Ramos (cell line): ENCODE data around the gene AGBL4.

Experiments
- in situ Hi-C: fragments of 300-500 bp; cut with MboI; formaldehyde crosslinking; loops from one replicate; pipeline ENCODE4 v1.14.3; 2022; ENCODE audit warnings: low sequenced_read_pairs; ENCODE audit not compliant: unreplicated experiment

AGBL4 gene

GRCh38 chr1:48923116-48923515 is 1100.6 kb downstream of the AGBL4 start:
- in situ Hi-C loops: no loop called here

GRCh38 chr1:48920851-48921250 is 1102.9 kb downstream of the AGBL4 start:
- in situ Hi-C loops: no loop called here

- in situ Hi-C loops: no loop called here
Measured at GRCh38 chr1:48917901-48918603, 1105.7 kb downstream of the AGBL4 start.

DNA sequence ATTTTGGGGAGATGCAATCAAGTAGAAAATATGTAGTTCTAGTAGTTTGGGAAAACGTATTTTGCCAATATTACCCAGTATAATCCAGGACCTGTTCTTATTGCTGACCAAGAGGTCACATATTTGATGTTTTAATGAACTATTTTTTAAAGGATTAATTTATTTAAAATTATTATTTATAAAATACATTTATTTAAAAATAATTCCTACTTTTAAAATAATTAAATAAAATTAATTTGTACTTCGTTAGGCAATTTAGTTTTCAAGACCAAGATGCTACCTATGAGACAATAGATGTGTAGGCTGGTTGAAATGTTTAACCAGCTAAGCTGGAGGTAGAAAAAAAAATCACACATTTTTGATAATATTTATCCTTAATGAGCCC is 1106.7 kb downstream of the AGBL4 start:
- in situ Hi-C loops: no loop called here

GRCh38 chr1:48916130-48917069 is 1107.4 kb downstream of the AGBL4 start:
- in situ Hi-C loops: no loop called here

GRCh38 chr1:48908606-48909005 is 1115.1 kb downstream of the AGBL4 start:
- in situ Hi-C loops: no loop called here

GRCh38 chr1:48906729-48907128 is 1117.0 kb downstream of the AGBL4 start:
- in situ Hi-C loops: no loop called here

DNA sequence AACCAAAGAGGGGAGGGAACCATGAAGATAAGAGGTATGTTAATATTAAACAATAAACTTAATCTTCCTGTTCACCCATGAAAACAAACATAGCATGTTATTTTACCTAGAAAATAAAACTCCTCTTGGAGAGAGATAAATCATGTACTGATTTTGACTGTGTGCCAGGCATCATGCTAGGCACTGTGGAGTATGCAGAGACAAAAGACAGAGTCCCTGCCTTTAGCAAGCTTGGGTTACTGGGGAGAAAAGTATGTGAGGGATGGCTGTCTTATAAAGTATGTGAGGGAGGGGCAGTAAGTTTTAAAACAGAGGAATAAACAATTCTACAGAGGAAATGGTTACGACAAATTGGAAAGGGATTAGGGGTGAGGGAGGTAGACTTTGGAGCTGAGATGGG is 1117.6 kb downstream of the AGBL4 start:
- in situ Hi-C loops: no loop called here

GRCh38 chr1:48903291-48903690 is 1120.5 kb downstream of the AGBL4 start:
- in situ Hi-C loops: no loop called here

DNA sequence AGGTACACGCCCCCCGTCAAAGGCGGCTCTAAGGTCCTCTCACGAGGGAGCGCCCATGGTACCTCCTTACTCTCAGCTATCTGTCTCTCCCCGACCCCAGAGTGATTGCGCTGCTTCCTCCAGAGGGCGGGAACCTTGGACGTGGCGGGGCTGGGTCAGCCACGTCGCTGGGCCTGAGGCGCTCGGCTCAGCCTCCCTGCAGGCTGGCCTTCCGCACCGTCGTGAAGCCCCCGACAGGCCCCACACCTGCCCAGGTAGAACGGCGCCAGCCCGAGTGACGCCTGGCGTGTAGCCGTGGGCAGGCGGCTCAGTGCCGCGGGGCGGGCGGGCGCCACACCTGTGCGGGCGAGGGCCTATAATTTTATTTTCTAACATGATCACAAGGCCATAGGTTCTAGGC is 1124.9 kb downstream of the AGBL4 start:
- in situ Hi-C loops: no loop called here

DNA sequence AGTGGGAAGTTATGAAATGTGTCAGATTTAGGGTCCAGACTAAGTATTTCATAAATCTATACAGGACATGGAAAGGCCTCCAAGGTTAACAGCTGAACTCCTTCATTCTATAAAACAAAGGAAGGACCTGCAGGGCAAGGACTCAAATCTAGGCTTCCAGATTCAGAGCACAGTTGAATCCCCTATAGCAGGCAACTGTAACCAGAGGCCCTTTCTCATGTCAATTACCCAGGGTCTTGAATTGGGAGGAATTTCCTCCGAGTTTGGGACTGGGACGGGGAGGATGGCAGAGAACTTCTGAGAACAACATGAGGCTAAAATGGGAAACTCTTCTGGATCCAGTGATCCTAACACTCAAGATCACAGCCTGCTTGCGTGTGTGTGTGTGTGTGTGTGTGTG is 1134.1 kb downstream of the AGBL4 start:
- in situ Hi-C loops: no loop called here

DNA sequence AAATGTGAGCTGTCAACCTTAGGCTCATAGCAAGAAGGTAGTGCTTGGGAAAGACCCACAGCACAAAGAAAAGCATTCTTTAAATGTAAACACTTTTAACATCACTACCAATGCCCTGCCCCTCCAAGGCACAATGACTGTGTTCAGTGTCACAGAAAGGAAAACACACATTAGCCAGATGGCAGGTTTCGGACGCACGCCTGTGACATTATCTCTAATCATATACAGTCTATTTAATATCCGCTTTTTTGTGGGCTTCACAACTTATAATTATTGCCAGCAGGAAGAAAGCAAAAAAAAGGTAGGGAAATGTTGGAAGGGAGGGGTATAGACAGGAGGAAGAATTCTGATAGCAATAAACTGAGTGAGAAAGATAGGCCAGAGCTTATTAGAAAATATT is 1134.7 kb downstream of the AGBL4 start:
- in situ Hi-C loops: no loop called here

DNA sequence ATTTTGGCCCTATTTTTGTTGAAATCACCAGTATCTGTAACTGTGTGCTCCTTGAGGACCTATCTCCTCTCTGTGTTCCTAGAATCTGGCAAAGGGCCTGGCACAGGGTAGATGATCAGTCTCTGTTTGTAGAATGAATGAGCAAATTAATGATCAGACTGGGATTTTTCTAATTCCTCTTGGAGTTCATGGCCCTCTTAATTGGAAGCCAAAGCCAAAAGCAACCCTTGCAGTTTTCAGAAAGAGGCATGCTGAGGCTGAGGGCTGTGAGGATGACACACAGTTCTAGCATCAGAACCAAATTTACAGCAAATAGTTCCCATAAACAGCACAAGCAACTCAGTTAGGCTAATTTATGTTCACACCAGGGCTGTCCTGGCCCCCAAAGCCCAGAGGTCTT is 1136.0 kb downstream of the AGBL4 start:
- in situ Hi-C loops: no loop called here

GRCh38 chr1:48882020-48882419 is 1141.7 kb downstream of the AGBL4 start:
- in situ Hi-C loops: no loop called here

DNA sequence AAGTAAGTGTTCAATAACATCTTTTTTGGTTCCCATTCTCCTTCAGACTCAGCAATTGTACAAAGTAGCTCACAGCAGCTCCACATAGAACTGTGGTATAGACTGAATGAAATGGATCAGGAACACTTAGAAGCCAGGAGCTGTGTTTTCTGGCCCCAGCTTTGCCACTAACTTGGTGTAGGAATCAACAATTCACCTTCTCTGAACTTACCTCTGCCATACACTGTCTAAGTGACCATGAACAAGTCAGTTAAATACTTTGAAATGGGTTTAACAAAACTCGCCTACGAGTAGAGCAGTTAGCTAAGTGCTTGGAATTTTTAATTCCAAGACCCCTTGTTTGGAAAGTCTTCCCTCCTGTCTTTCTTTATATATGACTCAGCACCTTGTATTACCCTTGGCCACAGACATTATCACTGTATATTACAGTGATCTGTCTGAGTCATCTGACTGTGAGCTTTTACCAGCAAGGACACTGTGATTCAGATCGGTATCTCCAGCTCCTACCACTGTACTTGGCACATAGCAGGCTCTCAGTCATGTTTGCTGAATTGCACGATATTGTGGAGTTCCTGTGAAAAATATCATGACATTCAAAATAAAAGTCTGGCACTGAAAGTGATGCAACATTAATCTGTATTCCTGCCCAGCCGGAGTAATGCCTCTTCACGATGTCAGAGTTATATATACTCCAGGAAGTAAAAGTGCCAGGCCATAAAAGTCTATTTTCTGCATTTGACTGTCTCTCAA is 1145.4 kb downstream of the AGBL4 start:
- in situ Hi-C loops: no loop called here

- in situ Hi-C loops: no loop called here
Measured at GRCh38 chr1:48876330-48876785, 1147.4 kb downstream of the AGBL4 start.

DNA sequence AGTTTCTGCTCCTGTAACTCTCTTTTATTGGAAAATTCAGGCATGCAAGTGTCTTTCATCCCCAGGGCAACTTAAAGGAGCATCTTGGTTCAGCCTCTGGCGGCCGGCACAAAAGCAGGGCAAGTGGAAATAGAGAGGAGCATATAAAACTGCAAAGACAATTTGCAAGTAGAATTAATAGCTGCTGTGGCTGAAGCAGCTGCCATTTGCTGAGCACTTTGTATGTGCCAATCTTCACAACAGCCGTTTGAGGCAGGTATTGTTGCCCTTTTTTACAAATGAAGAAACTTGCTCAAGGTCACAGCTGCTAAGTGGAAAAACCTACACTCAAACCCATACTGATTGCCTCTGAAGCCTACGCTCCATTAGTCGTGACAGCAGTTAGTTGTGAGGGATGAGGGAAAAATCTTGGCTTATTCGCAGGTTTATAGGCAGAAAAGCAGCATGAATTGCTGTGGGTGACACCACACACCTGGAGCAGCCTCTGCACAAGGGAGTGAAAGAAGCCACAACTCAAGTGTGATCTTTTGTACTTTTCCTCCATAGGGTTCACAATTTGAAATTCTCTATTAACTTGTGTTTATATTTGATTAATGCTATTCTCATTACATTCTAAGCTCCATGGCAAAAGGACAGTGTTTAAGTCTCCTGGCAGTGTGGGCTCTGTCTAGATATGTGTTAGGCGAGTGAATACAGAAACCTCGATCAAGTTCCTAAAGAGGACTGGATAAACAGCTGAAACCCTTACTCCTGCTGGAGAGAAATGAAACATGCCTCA is 1148.0 kb downstream of the AGBL4 start:
- in situ Hi-C loops: no loop called here

- in situ Hi-C loops: no loop called here
Measured at GRCh38 chr1:48873944-48874343, 1149.8 kb downstream of the AGBL4 start.

GRCh38 chr1:48870596-48870995 is 1153.2 kb downstream of the AGBL4 start:
- in situ Hi-C loops: no loop called here
